ENCODE data around the gene DDIAS. TPM values are rescaled to one million over a fixed set of nuclear protein-coding genes. Genes with fewer than 3 reads are reported as not detected.

DDIAS gene
- total and polyA plus RNA-seq, 10 of the 15 experiments (the other 5 are each of a cell fraction or from before 2014, with no cell fraction given) = 6.9 to 27.8 (median 12.9) TPM

GRCh38 chr11:82901922-82902485 lies 468 bp downstream of the DDIAS start:
- Histone ChIP-seq H3K4me2 (ENCODE audit: control insufficient read depth, insufficient read depth) (peak overlapping the region; percentile 85), H4K20me1 (ENCODE audit: control insufficient read depth, insufficient read depth) (no peaks in the 10 kb centered on the region), H3K27me3 (replicated peaks in 1 of 2; ENCODE audit: control insufficient read depth in 2 of 2, insufficient read depth in 2 of 2, low read length in 1 of 2) (no peaks in the 10 kb centered on the region), H2AFZ (ENCODE audit: control insufficient read depth, low read depth, low read length) (peak overlapping the region; percentile 78), H3K4me1 (ENCODE audit: control insufficient read depth, insufficient read depth, low read length) (peaks cover 21% of the 10 kb centered on the region), H3K9me3 (replicated peaks; ENCODE audit: control insufficient read depth, insufficient read depth, low read length) (no peaks in the 10 kb centered on the region), H3K9ac (ENCODE audit: control insufficient read depth, insufficient read depth, low read length) (peak overlapping the region; percentile 68), H3K36me3 (ENCODE audit: control insufficient read depth in 2 of 2, insufficient read depth in 2 of 2, low read length in 1 of 2) (no peaks in the 10 kb centered on the region), H3K79me2 (ENCODE audit: control insufficient read depth, insufficient read depth, low read length) (peaks cover 43% of the 10 kb centered on the region), H3K4me3 (peak overlapping the region; percentile 72), H3K27ac (ENCODE audit: control insufficient read depth, insufficient read depth) (peak overlapping the region; percentile 77)
- TF ChIP-seq FOXK2 (IDR thresholded peaks at IDR 0.05) (no peak), SMAD1 (IDR thresholded peaks at IDR 0.05; ENCODE audit: low read depth, partially characterized antibody) (no peak), NBN (IDR thresholded peaks at IDR 0.05) (no peak), PKNOX1 (IDR thresholded peaks at IDR 0.05) (no peak), IRF5 (IDR thresholded peaks at IDR 0.05; ENCODE audit: borderline replicate concordance) (no peak), ZNF622 (IDR thresholded peaks at IDR 0.05) (no peak)
- in situ Hi-C loops (cut with MboI) (loop anchor here (5.0 to 10.0 kb wide), 4 partner anchors 173 to 383 kb away; partner anchors contain the start of genes CCDC90B, PCF11 and RAB30), intact Hi-C loops (cut with micrococcal nuclease; ENCODE audit: unreplicated experiment) (loop anchor here (2.0 to 5.0 kb wide), 3 partner anchors 169 to 290 kb away; partner anchors contain the start of genes ANKRD42, PCF11 and RAB30)
- ChIA-PET RAD21 (ENCODE audit: unreplicated experiment) (interaction anchor here (0.7 to 3.5 kb wide), 23 partner anchors 19 to 936 kb away, joined by 3 to 33 read pairs (median 4); partner anchors contain the start of genes CCDC90B and PCF11), CTCF (interaction anchor here (0.7 to 7.0 kb wide), 21 partner anchors 12 to 915 kb away, joined by 3 to 72 read pairs (median 5); partner anchors contain the start of gene PCF11), POLR2A (interaction anchor here (0.6 to 3.5 kb wide), 16 partner anchors 9 to 384 kb away, joined by 3 to 22 read pairs (median 4); partner anchors contain the start of genes CCDC90B, PCF11 and RAB30), SMC1A (ENCODE audit: uncharacterized antibody, unreplicated experiment) (interaction anchor here (0.6 to 6.3 kb wide), 33 partner anchors 9 to 467 kb away, joined by 3 to 57 read pairs (median 5); partner anchors contain the start of genes CCDC90B and PCF11)
- FAIRE-seq (no peak), ATAC-seq (no peak), DNase-seq (ENCODE audit: low read depth, low spot score) (no peak)
- under 1% methylated on average over 15 of the region's 15 CpGs for WGBS (ENCODE audit: insufficient coverage, insufficient replicate concordance, low lambda C conversion rate, missing lambda C conversion rate)
- TSS peak; percentile 67 for BruUV-seq (replicated peaks)
